ENCODE measurements around the gene ZNF784. TPM values are rescaled to one million over a fixed set of nuclear protein-coding genes. Genes with fewer than 3 reads are reported as not detected.

Gene ZNF784
- total and polyA plus RNA-seq, 12 donors, result 3.5 to 16.3 (median 9.5) TPM

DNA sequence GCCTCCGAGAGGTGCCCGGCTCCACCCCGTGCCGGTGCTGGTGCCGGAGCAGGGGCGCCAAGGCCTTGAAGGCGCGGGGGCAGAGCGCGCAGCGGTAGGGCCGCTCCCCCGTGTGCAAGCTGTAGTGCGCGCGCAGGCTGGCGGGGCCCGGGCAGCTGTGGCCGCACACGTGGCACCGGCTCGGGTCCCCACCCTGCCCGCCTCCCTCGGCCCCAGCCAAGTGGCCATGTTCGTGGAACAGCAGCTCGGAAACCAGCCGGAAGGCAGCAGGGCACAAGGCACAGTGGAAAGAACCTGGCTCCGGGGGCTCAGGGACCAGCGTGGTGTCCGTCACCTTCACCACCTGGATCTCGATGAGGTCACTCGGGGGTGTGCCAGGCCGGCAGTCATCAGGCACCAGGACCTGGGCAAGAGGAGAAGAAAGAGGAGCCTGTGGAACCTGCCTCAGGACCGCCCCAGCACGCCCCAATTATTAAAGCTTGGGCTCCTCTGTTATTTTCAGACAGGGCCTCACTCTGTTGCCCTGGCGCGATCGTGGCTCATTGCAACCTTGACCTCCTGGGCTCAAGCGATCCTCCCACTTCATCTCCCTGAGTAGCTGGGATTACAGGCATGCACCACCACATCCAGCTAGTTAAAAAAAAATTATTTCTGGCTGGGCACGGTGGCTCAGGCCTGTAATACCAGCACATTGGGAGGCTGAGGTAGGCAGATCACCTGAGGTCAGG is 2.0 kb downstream of the ZNF784 start:
- H3K27me3 ChIP-seq, result no peaks in the 10 kb centered on the region
- DNase-seq, result peak; percentile 38 to 69 (median 57)
- TF ChIP-seq, protein P1, sequence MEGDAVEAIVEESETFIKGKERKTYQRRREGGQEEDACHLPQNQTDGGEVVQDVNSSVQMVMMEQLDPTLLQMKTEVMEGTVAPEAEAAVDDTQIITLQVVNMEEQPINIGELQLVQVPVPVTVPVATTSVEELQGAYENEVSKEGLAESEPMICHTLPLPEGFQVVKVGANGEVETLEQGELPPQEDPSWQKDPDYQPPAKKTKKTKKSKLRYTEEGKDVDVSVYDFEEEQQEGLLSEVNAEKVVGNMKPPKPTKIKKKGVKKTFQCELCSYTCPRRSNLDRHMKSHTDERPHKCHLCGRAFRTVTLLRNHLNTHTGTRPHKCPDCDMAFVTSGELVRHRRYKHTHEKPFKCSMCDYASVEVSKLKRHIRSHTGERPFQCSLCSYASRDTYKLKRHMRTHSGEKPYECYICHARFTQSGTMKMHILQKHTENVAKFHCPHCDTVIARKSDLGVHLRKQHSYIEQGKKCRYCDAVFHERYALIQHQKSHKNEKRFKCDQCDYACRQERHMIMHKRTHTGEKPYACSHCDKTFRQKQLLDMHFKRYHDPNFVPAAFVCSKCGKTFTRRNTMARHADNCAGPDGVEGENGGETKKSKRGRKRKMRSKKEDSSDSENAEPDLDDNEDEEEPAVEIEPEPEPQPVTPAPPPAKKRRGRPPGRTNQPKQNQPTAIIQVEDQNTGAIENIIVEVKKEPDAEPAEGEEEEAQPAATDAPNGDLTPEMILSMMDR (IDR thresholded peaks at IDR 0.05), result no peak
- no peak for TF ChIP-seq POLR2A (IDR thresholded peaks at IDR 0.05)
- peak overlapping the region in 3 of 5 donors; percentile 1 to 51 (median 18) for H3K27ac ChIP-seq
- peaks cover 0 to 28% of the 10 kb centered on the region in 2 donors for H3K4me1 ChIP-seq (replicated peaks in 1 of 2)
- intact Hi-C loops (cut with DNase I), result no loop called here
- H3K4me3 ChIP-seq, result no peak overlapping the region
- H3K36me3 ChIP-seq (replicated peaks in 1 of 2), result peaks cover 0 to 17% of the 10 kb centered on the region in 2 donors
- 57 to 81% (median 78%) methylated on average over 13 to 40 of the region's 40 CpGs for WGBS, 4 donors
- no peaks in the 10 kb centered on the region for H3K9me3 ChIP-seq (replicated peaks in 1 of 3)

DNA sequence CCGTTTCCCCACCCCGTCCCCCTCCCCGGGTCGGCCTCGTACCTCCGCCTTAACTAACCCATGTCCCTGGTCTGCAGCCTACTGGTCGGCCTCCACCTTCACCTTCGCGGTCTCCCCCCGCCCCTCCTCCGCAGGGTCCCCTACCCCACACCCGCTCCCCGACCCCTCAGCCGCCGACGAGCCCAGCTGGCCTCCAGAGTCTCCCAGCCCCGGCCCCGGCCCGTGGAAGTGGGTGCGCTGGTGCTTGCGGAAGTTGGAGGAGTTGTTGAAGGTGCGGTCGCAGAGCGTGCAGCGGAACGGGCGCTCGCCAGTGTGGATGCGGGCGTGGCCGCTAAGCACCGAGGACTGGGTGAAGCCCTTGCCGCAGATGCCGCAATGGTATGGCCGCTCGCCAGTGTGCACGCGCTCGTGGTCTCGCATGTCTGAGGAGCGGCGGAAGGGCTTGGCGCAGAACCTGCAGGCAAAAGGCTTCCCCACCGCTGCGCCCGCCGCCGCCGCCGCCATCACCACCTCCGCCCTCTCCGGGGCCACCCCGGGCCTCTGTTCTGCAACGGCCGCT is 2.6 kb downstream of the ZNF784 start:
- H3K4me1 ChIP-seq (replicated peaks in 1 of 2), result peaks cover 0 to 28% of the 10 kb centered on the region in 2 donors
- no peak for TF ChIP-seq POLR2A (IDR thresholded peaks at IDR 0.05)
- TF ChIP-seq, protein P1 (IDR thresholded peaks at IDR 0.05), result no peak
- no peaks in the 10 kb centered on the region for H3K27me3 ChIP-seq
- no peak overlapping the region for H3K27ac ChIP-seq
- intact Hi-C loops (cut with DNase I), result no loop called here
- WGBS, 4 donors, result 94 to 97% (median 95%) methylated on average over 24 to 55 of the region's 55 CpGs
- DNase-seq, result peak in 4 of 7 donors; percentile 19 to 48 (median 38)
- H3K4me3 ChIP-seq, result no peak overlapping the region
- peaks cover 0 to 21% of the 10 kb centered on the region in 2 donors for H3K36me3 ChIP-seq (replicated peaks in 1 of 2)
- no peaks in the 10 kb centered on the region for H3K9me3 ChIP-seq (replicated peaks in 1 of 3)

DNA sequence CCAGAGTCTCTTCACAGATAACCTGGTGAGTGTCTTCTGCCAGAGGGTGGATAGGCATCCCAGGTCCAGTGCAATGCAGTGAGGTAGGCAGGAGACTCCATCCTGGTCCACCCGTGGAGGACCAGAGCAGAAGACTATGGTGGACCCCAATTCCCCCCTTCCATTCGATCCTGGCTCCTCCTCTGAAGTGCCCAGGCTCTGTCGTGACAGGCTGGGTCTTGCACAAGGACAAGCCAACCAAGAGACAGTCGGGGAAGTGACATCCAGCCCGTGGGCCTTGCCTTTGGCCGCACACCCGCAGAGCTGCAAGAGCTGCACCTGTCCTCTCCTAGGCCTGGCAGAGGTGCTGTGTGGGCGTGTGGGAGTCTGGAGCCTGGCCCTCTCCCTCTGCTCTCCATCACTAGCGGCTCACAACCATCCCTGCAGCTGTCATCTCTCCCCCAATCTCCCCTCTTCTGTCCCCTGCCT is 3.1 kb downstream of the ZNF784 start:
- H3K27ac ChIP-seq, result no peak overlapping the region
- TF ChIP-seq, protein P1 (IDR thresholded peaks at IDR 0.05), result no peak
- TF ChIP-seq POLR2A (IDR thresholded peaks at IDR 0.05), result no peak
- peaks cover 0 to 28% of the 10 kb centered on the region in 2 donors for H3K4me1 ChIP-seq (replicated peaks in 1 of 2)
- H3K36me3 ChIP-seq (replicated peaks in 1 of 2), result peaks cover 0 to 26% of the 10 kb centered on the region in 2 donors
- 73 to 90% (median 79%) methylated on average over 6 to 9 of the region's 9 CpGs for WGBS, 4 donors
- H3K4me3 ChIP-seq, result no peak overlapping the region
- DNase-seq, result peak in 3 of 7 donors; percentile 7 to 54 (median 21)
- H3K9me3 ChIP-seq (replicated peaks in 1 of 3), result no peaks in the 10 kb centered on the region
- intact Hi-C loops (cut with DNase I), result no loop called here
- no peaks in the 10 kb centered on the region for H3K27me3 ChIP-seq

- 88 to 89% (median 89%) methylated on average over 12 of the region's 12 CpGs for WGBS, 4 donors
- TF ChIP-seq, protein P1 (IDR thresholded peaks at IDR 0.05), result no peak
- TF ChIP-seq POLR2A (IDR thresholded peaks at IDR 0.05), result no peak
- Histone ChIP-seq H3K36me3 (replicated peaks in 1 of 2) (peaks cover 0 to 32% of the 10 kb centered on the region in 2 donors), H3K27me3 (no peaks in the 10 kb centered on the region), H3K9me3 (replicated peaks in 1 of 3) (no peaks in the 10 kb centered on the region), H3K4me1 (replicated peaks in 1 of 2) (peaks cover 0 to 28% of the 10 kb centered on the region in 2 donors), H3K4me3 (no peak overlapping the region), H3K27ac (peak overlapping the region in 1 of 5 donors; percentile 14)
- intact Hi-C loops (cut with DNase I), result no loop called here
- peak in 1 of 7 donors; percentile 53 for DNase-seq
Observed at GRCh38 chr19:55620410-55621204, 3.8 kb downstream of the ZNF784 start.
